Aorta (tissue), 5 donors: ENCODE measurements around the gene CYP2U1. TPM values are rescaled to one million over a fixed set of nuclear protein-coding genes. Genes with fewer than 3 reads are reported as not detected.

Source experiments
- ATAC-seq: fragments of 200-7000 bp; cut with Tn5 transposase; one replicate; pipeline ENCODE4 v1.9.1; 2022; ENCODE audit warnings: moderate library complexity; ENCODE audit not compliant: low FRiP score
- DNase-seq, 2 donors: peaks; one replicate each; pipeline ENCODE4 v3.0.0-alpha.2; 2020
- H3K27ac ChIP-seq, 2 donors: one replicate each; pipeline ENCODE4 v1.5.1; 2013; ENCODE audit warnings: low read length in 2 of 2, mild to moderate bottlenecking in 2 of 2, moderate library complexity in 2 of 2, control low read depth in 1 of 2, inconsistent platforms in 1 of 2, low read depth in 1 of 2
- H3K27me3 ChIP-seq, 2 donors: one replicate each; pipeline ENCODE4 v1.6.1; 2013; ENCODE audit warnings: control low read depth in 1 of 2, low read length in 1 of 2, mild to moderate bottlenecking in 1 of 2, moderate library complexity in 1 of 2; ENCODE audit not compliant: insufficient read depth in 2 of 2, control insufficient read depth in 1 of 2
- H3K36me3 ChIP-seq, 2 donors: one replicate each; pipeline ENCODE4 v1.6.1; 2013; ENCODE audit warnings: control low read depth in 1 of 2, low read length in 1 of 2, mild to moderate bottlenecking in 1 of 2; ENCODE audit not compliant: insufficient read depth in 2 of 2, control insufficient read depth in 1 of 2
- H3K4me1 ChIP-seq, 2 donors: one replicate each; pipeline ENCODE4 v1.6.1; 2013; ENCODE audit warnings: low read length in 2 of 2, control low read depth in 1 of 2, mild to moderate bottlenecking in 1 of 2, moderate library complexity in 1 of 2; ENCODE audit not compliant: insufficient read depth in 2 of 2, control insufficient read depth in 1 of 2
- H3K4me3 ChIP-seq, 2 donors: one replicate each; pipeline ENCODE4 v1.5.1; 2013; ENCODE audit warnings: low read length in 2 of 2, control low read depth in 1 of 2, mild to moderate bottlenecking in 1 of 2
- H3K9me3 ChIP-seq: one replicate; pipeline ENCODE4 v1.6.1; 2013; ENCODE audit warnings: mild to moderate bottlenecking, low read length; ENCODE audit not compliant: control insufficient read depth
- WGBS, 2 donors: extraction: QIAGEN DNeasy Blood & Tissue Kit; methylation state at CpG; one replicate each; pipeline ENCODE4 v1.1.7; 2013; 5-methylcytosine and 5-hydroxymethylcytosine counted together
- intact Hi-C, 2 donors: fragments of 100-400 bp; cut with DNase I; formaldehyde crosslinking; loops; one replicate each; pipeline versions ENCODE4 v1.14.2 to v1.15.0; 2022
- polyA plus RNA-seq, 2 donors: library from polyadenylated mRNA; stranded (reverse); fragments of 200-250 nt; gene quantifications; one replicate each; pipeline ENCODE4 v1.2.3, GENCODE V29; 2013
- total RNA-seq, 2 donors: library from RNA; stranded (reverse); fragmentation: NEBNext Ultra II Directional; extraction: Animal tissue kit (Norgen Biotek cat#: 25700); gene quantifications; one replicate each; pipeline ENCODE4 v1.2.1, GENCODE V29; 2021
- donor health status: healthy with polysubstance abuse.
- donor health status: Bipolar disorder and iron deficiency.
- donor health status: DM: no; HTN: no; CAD: no.
- donor health status: DM: no; HTN: no; CAD: no.
- donor health status: DM: yes; HTN: yes; CAD: no.

The CYP2U1 gene
- total and polyA plus RNA-seq, 4 donors: 5.3 to 16.7 (median 11.1) TPM

DNA sequence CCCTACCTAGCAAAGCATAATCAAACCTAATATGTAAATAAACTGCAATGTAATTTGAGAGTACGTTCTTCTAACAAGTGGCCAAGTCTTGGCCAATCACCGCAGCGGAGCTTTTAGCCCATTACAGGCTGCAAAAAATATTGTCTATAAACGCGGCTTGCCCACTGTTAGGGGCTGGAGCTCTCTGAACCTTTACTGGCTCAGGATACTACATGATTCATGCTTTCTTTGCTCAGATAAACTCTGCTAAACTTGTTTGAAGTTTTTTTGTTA lies 57.4 kb downstream of the CYP2U1 start:
- H3K9me3 ChIP-seq: no peaks in the 10 kb centered on the region
- peaks cover 3% of the 10 kb centered on the region in 2 donors for H3K4me1 ChIP-seq
- intact Hi-C loops: loop anchor here (1.0 to 2.0 kb wide), 2 partner anchors 57 to 58 kb away; partner anchors contain the start of gene CYP2U1 (in 2 of the 2)
- 39 to 54% methylated on average over 5 of the region's 5 CpGs for WGBS, 2 donors
- H3K27ac ChIP-seq: peak overlapping the region in 1 of 2 donors; percentile 40
- DNase-seq (no peak), ATAC-seq (no peak)
- H3K4me3 ChIP-seq: peak overlapping the region in 1 of 2 donors; percentile 61
- H3K27me3 ChIP-seq: no peaks in the 10 kb centered on the region
- H3K36me3 ChIP-seq: no peaks in the 10 kb centered on the region

DNA sequence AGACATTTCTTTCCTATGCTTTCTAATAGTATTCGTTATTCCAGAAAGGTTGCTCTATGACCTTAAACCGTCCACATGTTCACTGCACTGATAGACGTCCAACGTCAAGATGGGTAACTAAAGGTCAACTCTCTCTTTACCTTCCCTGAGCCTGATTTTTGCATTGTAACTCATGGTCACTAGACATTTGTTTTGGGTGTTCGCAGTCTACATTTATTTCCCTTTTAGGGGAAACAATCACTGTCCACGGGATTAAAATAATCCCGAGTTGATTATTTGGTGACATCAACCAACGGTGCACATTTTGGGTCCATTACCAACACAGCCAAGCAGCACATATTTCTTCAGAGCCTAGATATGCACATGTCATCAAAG lies 57.8 kb downstream of the CYP2U1 start:
- Histone ChIP-seq H3K9me3 (no peaks in the 10 kb centered on the region), H3K4me3 (peak overlapping the region; percentile 61 to 83), H3K4me1 (peaks cover 3 to 5% of the 10 kb centered on the region in 2 donors), H3K36me3 (no peaks in the 10 kb centered on the region), H3K27ac (peak overlapping the region; percentile 79 to 93), H3K27me3 (no peaks in the 10 kb centered on the region)
- ATAC-seq (no peak), DNase-seq (no peak)
- intact Hi-C loops: loop anchor here (1.0 to 2.0 kb wide), 2 partner anchors 58 kb away; partner anchors contain the start of gene CYP2U1 (in 2 of the 2)
- WGBS, 2 donors: 3 to 4% methylated on average over 8 of the region's 8 CpGs

DNA sequence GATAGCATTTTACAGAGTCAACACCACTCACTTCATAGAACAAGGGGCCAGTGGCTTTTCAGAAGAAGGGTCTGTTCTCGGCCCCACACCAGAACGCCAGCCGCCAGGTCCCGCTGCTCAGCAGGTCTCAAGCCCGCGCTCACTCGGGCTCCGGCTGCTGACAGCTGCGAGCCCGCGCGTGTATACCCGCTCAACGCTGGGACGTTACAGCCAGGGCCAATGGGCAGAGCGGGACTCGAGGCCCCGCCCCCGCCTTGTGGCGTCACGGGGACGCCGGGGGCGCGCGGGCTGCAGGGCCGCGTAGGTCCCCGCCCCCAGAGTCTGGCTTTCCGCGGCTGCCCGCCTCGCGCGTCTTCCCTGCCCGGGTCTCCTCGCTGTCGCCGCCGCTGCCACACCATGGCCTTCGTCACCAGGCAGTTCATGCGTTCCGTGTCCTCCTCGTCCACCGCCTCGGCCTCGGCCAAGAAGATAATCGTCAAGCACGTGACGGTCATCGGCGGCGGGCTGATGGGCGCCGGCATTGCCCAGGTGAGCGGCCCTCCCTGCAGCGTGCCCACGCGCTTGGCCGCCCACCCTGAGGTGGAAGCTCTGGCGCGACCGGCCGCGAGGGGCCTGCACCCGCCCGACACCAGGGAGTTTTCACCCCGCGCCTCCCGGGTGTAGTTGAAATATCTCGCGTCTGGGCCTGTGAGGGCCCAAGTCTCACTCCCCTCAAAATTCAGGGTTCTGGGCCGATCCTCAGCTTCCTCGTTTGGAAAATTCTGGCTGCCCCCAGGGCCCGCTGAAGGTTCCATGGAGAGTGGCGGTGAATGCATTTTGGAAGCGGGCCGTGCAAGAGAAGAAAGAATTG lies 58.4 kb downstream of the CYP2U1 start, which contains the start of gene HADH:
TSS of gene HADH (plus strand) at position 353 of the 850 bp plus-strand sequence. CDS start at position 397, 44 bp downstream.
- no peaks in the 10 kb centered on the region for H3K27me3 ChIP-seq

DNA sequence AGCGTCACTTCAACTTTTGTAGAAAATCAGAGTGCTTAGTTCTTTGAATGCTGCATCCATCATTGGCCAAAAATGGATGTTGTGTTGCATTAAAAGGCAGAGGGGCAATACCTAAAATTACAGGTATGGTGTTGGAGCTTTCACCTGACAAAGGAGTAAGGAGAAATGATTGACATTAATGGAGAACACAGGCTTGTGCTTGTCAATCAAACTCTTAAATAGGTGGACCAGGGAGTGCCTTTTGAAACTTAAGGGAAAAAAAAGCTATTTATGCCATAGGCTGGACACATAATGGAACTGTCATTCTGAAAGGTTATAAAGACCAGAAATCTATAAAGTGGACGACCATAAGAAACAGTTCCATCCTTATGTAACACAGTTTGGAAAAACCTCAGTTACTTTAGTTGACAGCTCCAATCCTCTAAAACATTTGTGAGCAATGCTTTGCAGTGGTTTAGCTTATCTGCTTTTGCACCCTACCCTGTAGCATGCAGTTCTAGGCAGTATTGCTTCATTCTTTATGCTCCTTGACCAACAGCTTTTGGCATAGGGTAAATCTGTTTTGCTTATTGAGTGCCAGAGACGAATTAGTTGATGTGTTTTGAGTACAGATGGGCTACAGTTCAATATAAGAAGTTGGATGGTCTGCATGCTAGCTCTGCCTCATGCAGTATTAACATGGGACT lies 60.7 kb downstream of the CYP2U1 start:
- intact Hi-C loops: loop anchor here in 1 of 2 donors (5.0 to 10.0 kb wide), 2 partner anchors 165 to 267 kb away; partner anchors contain the start of gene PAPSS1
- H3K27me3 ChIP-seq: no peaks in the 10 kb centered on the region
- ATAC-seq (no peak), DNase-seq (no peak)
- H3K36me3 ChIP-seq: no peaks in the 10 kb centered on the region
- no peaks in the 10 kb centered on the region for H3K9me3 ChIP-seq
- H3K4me1 ChIP-seq: peaks cover 5 to 9% of the 10 kb centered on the region in 2 donors
- no peak overlapping the region for H3K4me3 ChIP-seq
- H3K27ac ChIP-seq: peak overlapping the region in 1 of 2 donors; percentile 89
- WGBS, 2 donors: 23 to 31% methylated on average over 3 of the region's 3 CpGs

More for the DNA sequence above, 58.4 kb downstream of the CYP2U1 start, which contains the start of gene HADH:
- WGBS, 2 donors: 0% methylated on average over 62 to 78 of the region's 78 CpGs
- Histone ChIP-seq H3K4me1 (peaks cover 3 to 7% of the 10 kb centered on the region in 2 donors), H3K4me3 (peak within 1 kb of the TSS; percentile 61 to 83), H3K36me3 (no peaks in the 10 kb centered on the region), H3K27ac (peak within 1 kb of the TSS; percentile 79 to 93), H3K9me3 (no peaks in the 10 kb centered on the region)
- intact Hi-C loops: loop anchor here (1.0 to 10.0 kb wide), 4 partner anchors 58 to 265 kb away; partner anchors contain the start of genes CYP2U1 (in 2 of the 2) and PAPSS1 (in 1 of the 2)
- DNase-seq (peak; percentile 95 to 97), ATAC-seq (peak; percentile 100)

DNA sequence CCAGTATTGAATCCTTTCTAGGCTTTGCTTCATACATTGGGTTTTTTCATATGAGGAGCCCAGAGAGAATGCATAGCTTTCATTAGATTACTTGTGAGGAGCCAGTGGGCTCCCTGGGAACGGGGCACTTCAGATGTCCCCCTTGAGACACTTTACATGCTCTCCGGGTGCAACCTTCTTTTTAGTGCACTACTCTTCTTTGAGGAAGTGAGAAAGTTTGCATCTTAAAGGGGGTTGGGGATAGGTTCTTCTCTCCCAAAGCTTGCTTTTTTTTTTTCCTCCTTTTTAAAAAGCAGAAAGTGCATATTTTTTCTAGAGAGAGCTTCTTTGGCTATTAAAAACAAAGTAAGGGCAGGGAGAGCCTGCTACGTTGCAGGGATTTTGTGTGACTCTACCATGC lies 62.6 kb downstream of the CYP2U1 start:
- WGBS, 2 donors: 37% methylated on average over 3 of the region's 3 CpGs
- Histone ChIP-seq H3K4me3 (peak overlapping the region in 1 of 2 donors; percentile 3), H3K27me3 (no peaks in the 10 kb centered on the region), H3K9me3 (no peaks in the 10 kb centered on the region), H3K27ac (peak overlapping the region in 1 of 2 donors; percentile 93), H3K4me1 (peaks cover 6 to 9% of the 10 kb centered on the region in 2 donors), H3K36me3 (no peaks in the 10 kb centered on the region)
- intact Hi-C loops: loop anchor here in 1 of 2 donors (5.0 to 10.0 kb wide), 2 partner anchors 167 to 269 kb away; partner anchors contain the start of gene PAPSS1
- ATAC-seq (no peak), DNase-seq (no peak)

DNA sequence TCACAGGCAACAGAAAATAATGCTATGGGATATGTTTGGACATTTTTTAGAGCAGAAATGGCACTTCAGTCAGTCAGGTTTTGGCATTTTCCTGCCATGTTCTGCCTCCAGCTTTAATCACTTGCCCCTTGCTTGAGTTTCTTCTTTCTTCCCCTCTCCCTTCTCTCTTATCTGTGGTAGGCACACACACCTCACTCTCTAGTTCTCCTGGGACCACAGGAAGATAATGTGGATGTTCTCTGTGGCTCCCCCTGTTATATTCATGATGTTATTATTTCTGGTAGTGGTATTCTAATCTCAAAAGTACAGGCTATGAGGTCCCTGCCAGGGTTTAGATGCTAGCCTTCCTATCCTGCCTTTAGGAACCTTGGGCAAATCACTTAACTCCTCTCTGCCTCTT lies 63.5 kb downstream of the CYP2U1 start:
- Histone ChIP-seq H3K27me3 (no peaks in the 10 kb centered on the region), H3K4me3 (no peak overlapping the region), H3K36me3 (no peaks in the 10 kb centered on the region), H3K9me3 (no peaks in the 10 kb centered on the region), H3K4me1 (peaks cover 6 to 13% of the 10 kb centered on the region in 2 donors), H3K27ac (peak overlapping the region; percentile 80 to 93)
- no peak for ATAC-seq
- no peak for DNase-seq
- intact Hi-C loops: loop anchor here in 1 of 2 donors (5.0 to 10.0 kb wide), 2 partner anchors 168 to 270 kb away; partner anchors contain the start of gene PAPSS1

DNA sequence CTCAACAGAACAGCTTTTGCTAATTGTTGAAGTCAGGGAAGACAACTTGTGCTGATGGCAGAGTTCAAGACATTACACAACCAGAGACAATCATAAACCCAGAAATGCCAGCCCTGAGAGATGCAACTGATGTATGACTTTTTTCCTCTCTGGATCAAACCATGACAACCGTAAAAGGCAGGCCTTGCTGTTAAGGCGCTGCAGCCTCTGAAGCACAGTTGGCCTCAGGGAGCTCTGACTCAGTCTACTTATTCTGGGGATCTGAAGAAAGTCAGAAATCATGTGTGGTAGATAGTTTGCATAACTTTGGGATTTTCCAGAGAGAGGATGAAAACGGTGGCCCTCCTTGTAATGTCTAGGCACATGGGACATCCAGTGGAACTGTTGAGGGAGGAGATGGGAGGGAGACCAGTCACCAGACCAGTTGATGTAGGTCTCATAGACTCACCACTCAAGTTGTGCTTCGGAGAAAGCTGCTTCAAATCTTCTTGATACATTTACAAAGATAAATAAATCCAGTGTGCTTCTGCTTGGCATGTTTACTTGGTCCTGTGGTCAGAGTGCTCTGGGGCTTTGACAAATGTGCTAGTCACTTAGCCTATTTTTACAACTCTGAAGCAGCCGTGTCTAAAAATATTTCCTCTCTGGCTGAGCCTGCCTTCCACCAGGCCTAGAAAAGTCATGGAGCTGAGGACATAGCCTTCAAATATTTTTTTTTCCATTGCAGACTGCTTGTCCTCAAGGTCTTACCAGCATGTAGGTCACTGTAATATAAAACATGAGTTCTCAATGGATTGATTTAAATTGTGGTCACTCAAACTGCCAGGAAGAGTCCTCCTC lies 65.8 kb downstream of the CYP2U1 start:
- peak overlapping the region; percentile 94 to 97 for H3K27ac ChIP-seq
- DNase-seq (no peak), ATAC-seq (peak; percentile 93)
- no peaks in the 10 kb centered on the region for H3K9me3 ChIP-seq
- no peaks in the 10 kb centered on the region for H3K36me3 ChIP-seq
- no peak overlapping the region for H3K4me3 ChIP-seq
- peaks cover 6 to 18% of the 10 kb centered on the region in 2 donors for H3K4me1 ChIP-seq
- no peaks in the 10 kb centered on the region for H3K27me3 ChIP-seq
- intact Hi-C loops: loop anchor here in 1 of 2 donors (10.0 kb wide), 1 partner anchor 272 kb away; the partner anchor contains the start of gene PAPSS1
- WGBS, 2 donors: 31 to 34% methylated on average over 5 of the region's 5 CpGs

DNA sequence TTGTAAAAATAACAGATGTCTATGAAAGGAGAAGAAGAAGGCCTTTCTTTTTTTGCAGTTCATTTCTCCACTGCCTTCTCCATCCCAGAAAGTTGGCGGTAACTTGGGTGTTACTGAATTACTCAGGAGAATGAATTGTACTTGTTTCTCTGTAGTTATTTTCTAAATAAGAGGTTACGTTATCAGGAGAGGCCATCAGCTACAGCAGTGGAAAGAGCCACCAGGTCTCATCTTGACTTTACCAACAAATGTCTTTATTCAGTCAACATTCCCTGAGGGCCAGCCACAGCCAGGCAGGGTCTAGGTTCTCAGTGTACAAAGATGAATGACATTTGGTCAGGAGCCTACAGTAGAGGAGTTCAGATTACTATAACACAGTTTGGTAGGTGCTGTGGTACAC lies 66.4 kb downstream of the CYP2U1 start:
- Histone ChIP-seq H3K27me3 (no peaks in the 10 kb centered on the region), H3K4me1 (peaks cover 6 to 18% of the 10 kb centered on the region in 2 donors), H3K9me3 (no peaks in the 10 kb centered on the region), H3K27ac (peak overlapping the region; percentile 76 to 94), H3K36me3 (no peaks in the 10 kb centered on the region), H3K4me3 (no peak overlapping the region)
- ATAC-seq: no peak
- WGBS, 2 donors: 32 to 36% methylated on average over 2 of the region's 2 CpGs
- DNase-seq: no peak
- intact Hi-C loops: loop anchor here in 1 of 2 donors (10.0 kb wide), 1 partner anchor 273 kb away; the partner anchor contains the start of gene PAPSS1
